ENCODE measurements around the gene NFYA. TPM values are rescaled to one million over a fixed set of nuclear protein-coding genes. Genes with fewer than 3 reads are reported as not detected.

NFYA gene
- total RNA-seq, 1 experiment from 2014 or later = 28.7 TPM

DNA sequence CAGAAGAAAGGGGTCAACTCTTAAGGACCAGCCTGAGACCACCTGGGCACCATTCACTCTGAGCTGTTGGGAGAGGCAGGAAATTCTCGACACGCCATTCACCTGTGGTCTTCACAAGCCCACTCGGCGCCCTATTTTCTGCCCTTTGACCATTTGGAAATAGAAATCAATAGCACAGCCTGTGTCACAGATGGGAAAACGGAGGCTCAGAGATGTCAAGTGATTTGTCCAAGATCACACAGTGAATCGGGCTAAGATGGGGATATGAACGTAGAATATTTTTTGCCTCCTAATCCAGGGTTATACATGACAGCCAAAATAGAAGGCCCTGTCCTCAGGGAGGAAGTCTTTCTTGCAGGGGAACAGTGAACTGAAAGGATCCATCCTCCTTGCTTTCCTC, 22.8 kb upstream of the NFYA start:
- no peak for TF ChIP-seq TCF7L2 (IDR thresholded peaks at IDR 0.05; ENCODE audit: borderline replicate concordance, extremely low read depth, insufficient read depth, insufficient read length)
- TF ChIP-seq, protein P1, sequence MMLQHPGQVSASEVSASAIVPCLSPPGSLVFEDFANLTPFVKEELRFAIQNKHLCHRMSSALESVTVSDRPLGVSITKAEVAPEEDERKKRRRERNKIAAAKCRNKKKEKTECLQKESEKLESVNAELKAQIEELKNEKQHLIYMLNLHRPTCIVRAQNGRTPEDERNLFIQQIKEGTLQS (IDR thresholded peaks at IDR 0.05) = no peak
- TF ChIP-seq CBX3 (IDR thresholded peaks at IDR 0.05; ENCODE audit: low read depth) = no peak
- TF ChIP-seq, protein P2, sequence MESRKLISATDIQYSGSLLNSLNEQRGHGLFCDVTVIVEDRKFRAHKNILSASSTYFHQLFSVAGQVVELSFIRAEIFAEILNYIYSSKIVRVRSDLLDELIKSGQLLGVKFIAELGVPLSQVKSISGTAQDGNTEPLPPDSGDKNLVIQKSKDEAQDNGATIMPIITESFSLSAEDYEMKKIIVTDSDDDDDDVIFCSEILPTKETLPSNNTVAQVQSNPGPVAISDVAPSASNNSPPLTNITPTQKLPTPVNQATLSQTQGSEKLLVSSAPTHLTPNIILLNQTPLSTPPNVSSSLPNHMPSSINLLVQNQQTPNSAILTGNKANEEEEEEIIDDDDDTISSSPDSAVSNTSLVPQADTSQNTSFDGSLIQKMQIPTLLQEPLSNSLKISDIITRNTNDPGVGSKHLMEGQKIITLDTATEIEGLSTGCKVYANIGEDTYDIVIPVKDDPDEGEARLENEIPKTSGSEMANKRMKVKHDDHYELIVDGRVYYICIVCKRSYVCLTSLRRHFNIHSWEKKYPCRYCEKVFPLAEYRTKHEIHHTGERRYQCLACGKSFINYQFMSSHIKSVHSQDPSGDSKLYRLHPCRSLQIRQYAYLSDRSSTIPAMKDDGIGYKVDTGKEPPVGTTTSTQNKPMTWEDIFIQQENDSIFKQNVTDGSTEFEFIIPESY (IDR thresholded peaks at IDR 0.05; ENCODE audit: extremely low read depth, insufficient replicate concordance, low read length) = no peak
- no peak for TF ChIP-seq POLR2A (IDR thresholded peaks at IDR 0.05; ENCODE audit: borderline replicate concordance, extremely low read depth, insufficient read depth, insufficient read length)
- TF ChIP-seq EGR1 (IDR thresholded peaks at IDR 0.05; ENCODE audit: low read depth) = no peak
- TF ChIP-seq RAD21 (IDR thresholded peaks at IDR 0.05; ENCODE audit: low read depth) = no peak
- TF ChIP-seq SRF (IDR thresholded peaks at IDR 0.05; ENCODE audit: low read depth) = no peak
- no peak for TF ChIP-seq ZNF274 (IDR thresholded peaks at IDR 0.05; ENCODE audit: low read depth, low read length)
- TF ChIP-seq SIN3A (IDR thresholded peaks at IDR 0.05; ENCODE audit: low read depth) = no peak
- no peak for TF ChIP-seq EZH2 (IDR thresholded peaks at IDR 0.05)
- no peak for TF ChIP-seq ZFX (IDR thresholded peaks at IDR 0.05)
- TF ChIP-seq, protein P3, sequence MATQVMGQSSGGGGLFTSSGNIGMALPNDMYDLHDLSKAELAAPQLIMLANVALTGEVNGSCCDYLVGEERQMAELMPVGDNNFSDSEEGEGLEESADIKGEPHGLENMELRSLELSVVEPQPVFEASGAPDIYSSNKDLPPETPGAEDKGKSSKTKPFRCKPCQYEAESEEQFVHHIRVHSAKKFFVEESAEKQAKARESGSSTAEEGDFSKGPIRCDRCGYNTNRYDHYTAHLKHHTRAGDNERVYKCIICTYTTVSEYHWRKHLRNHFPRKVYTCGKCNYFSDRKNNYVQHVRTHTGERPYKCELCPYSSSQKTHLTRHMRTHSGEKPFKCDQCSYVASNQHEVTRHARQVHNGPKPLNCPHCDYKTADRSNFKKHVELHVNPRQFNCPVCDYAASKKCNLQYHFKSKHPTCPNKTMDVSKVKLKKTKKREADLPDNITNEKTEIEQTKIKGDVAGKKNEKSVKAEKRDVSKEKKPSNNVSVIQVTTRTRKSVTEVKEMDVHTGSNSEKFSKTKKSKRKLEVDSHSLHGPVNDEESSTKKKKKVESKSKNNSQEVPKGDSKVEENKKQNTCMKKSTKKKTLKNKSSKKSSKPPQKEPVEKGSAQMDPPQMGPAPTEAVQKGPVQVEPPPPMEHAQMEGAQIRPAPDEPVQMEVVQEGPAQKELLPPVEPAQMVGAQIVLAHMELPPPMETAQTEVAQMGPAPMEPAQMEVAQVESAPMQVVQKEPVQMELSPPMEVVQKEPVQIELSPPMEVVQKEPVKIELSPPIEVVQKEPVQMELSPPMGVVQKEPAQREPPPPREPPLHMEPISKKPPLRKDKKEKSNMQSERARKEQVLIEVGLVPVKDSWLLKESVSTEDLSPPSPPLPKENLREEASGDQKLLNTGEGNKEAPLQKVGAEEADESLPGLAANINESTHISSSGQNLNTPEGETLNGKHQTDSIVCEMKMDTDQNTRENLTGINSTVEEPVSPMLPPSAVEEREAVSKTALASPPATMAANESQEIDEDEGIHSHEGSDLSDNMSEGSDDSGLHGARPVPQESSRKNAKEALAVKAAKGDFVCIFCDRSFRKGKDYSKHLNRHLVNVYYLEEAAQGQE (IDR thresholded peaks at IDR 0.05; ENCODE audit: low read depth) = no peak
- TF ChIP-seq YY1 (IDR thresholded peaks at IDR 0.05; ENCODE audit: extremely low read depth, insufficient replicate concordance, low read depth, low read length) = no peak
- TF ChIP-seq CEBPB (IDR thresholded peaks at IDR 0.05; ENCODE audit: low read depth) = no peak
- TF ChIP-seq SP1 (IDR thresholded peaks at IDR 0.05; ENCODE audit: low read depth) = no peak
- TF ChIP-seq POLR2AphosphoS5 (IDR thresholded peaks at IDR 0.05; ENCODE audit: low read depth, low read length) = no peak
- TF ChIP-seq ELF1 (IDR thresholded peaks at IDR 0.05; ENCODE audit: borderline replicate concordance, low read depth) = no peak
- TF ChIP-seq FOSL1 (IDR thresholded peaks at IDR 0.05; ENCODE audit: low read depth) = no peak
- TF ChIP-seq, protein P4, sequence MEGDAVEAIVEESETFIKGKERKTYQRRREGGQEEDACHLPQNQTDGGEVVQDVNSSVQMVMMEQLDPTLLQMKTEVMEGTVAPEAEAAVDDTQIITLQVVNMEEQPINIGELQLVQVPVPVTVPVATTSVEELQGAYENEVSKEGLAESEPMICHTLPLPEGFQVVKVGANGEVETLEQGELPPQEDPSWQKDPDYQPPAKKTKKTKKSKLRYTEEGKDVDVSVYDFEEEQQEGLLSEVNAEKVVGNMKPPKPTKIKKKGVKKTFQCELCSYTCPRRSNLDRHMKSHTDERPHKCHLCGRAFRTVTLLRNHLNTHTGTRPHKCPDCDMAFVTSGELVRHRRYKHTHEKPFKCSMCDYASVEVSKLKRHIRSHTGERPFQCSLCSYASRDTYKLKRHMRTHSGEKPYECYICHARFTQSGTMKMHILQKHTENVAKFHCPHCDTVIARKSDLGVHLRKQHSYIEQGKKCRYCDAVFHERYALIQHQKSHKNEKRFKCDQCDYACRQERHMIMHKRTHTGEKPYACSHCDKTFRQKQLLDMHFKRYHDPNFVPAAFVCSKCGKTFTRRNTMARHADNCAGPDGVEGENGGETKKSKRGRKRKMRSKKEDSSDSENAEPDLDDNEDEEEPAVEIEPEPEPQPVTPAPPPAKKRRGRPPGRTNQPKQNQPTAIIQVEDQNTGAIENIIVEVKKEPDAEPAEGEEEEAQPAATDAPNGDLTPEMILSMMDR (IDR thresholded peaks at IDR 0.05 in 2 of 3, conservative IDR thresholded peaks at IDR 0.05 in 1 of 3; ENCODE audit: borderline replicate concordance in 1 of 3, insufficient read depth in 1 of 3, low read depth in 2 of 3, low read length in 2 of 3) = no peak
- no peaks in the 10 kb centered on the region for H3K9me3 ChIP-seq (ENCODE audit: control insufficient read depth in 1 of 2, insufficient read depth in 1 of 2, low read depth in 1 of 2, low read length in 2 of 2)
- no peaks in the 10 kb centered on the region for H3K9me2 ChIP-seq (ENCODE audit: insufficient read depth)
- no peak overlapping the region for H3K9ac ChIP-seq (ENCODE audit: low read length)
- H3K4me1 ChIP-seq (ENCODE audit: control insufficient read depth in 1 of 2, insufficient read depth in 2 of 2, low read length in 2 of 2) = no peaks in the 10 kb centered on the region
- POLR2A ChIA-PET = no interaction called here
- no peaks in the 10 kb centered on the region for H4K20me1 ChIP-seq (ENCODE audit: insufficient read depth)
- no peaks in the 10 kb centered on the region for H3K36me3 ChIP-seq (ENCODE audit: control insufficient read depth in 1 of 2, insufficient read depth in 2 of 2, low read length in 2 of 2)
- no peak overlapping the region for H2AFZ ChIP-seq (ENCODE audit: low read depth, low read length, poor library complexity, severe bottlenecking)
- H3K4me3 ChIP-seq (replicated peaks in 1 of 2; ENCODE audit: low read depth in 1 of 2, low read length in 2 of 2) = no peak overlapping the region
- RAD21 ChIA-PET (ENCODE audit: low non-redundant PET in 1 of 2, low total read pairs in 2 of 2, uncharacterized antibody in 2 of 2, unreplicated experiment in 2 of 2) = no interaction called here
- intact Hi-C loops (cut with micrococcal nuclease) = no loop called here
- BruUV-seq (replicated peaks) = no TSS peak
- ATAC-seq = no peak
- no peaks in the 10 kb centered on the region for H3K27me3 ChIP-seq (ENCODE audit: insufficient read depth, low read length)
- CTCF ChIA-PET = interaction anchor here (1.8 kb wide), 1 partner anchor 11 kb away, joined by 7 read pairs; the partner anchor contains the start of gene UNC5CL
- DNase-seq (ENCODE audit: low read depth, low spot score) = no peak
- H3K4me2 ChIP-seq (ENCODE audit: low read length) = no peak overlapping the region
- H3K79me2 ChIP-seq (ENCODE audit: insufficient read depth, low read length) = no peaks in the 10 kb centered on the region
- H3K27ac ChIP-seq (ENCODE audit: low read depth, low read length) = no peak overlapping the region

Data from HCT116 (cell line).